ENCODE results near the gene KLLN.
"Not testable (repeated sequence)": the region's sequence is repeated elsewhere in the genome, so short reads cannot be mapped to it uniquely, and the experiment has no call there.

The KLLN gene

DNA sequence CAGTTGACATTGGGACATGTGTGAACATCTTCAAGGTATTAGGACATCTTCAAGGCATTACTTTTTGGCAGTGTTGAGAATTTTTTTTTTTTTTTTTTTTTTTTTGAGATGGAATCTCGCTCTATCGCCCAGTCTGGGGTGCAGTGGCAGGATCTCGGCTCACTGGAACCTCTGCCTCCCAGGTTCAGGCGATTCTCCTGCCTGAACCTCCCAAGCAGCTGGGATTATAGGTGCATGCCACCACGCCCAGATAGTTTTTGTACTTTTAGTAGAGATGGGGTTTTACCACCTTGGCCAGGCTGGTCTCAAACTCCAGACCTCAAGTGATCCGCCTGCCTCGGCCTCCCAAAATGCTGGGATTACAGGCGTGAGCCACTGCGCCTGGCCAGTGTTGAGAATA lies 5.8 kb upstream of the KLLN start:
- H3K79me1 ChIP-seq (replicated peaks; ENCODE audit: low read length, poor library complexity, severe bottlenecking); H2BK15ac ChIP-seq (ENCODE audit: low read depth, poor library complexity, severe bottlenecking); H3K9ac ChIP-seq (ENCODE audit: low read length); DNase-seq; H3K23ac ChIP-seq (ENCODE audit: low read length in 2 of 2); H3K27me3 ChIP-seq (ENCODE audit: control insufficient read depth in 1 of 2, insufficient read depth in 1 of 2, low read length in 2 of 2); H2BK120ac ChIP-seq (ENCODE audit: low read depth, low read length); H3K14ac ChIP-seq (ENCODE audit: low read length in 2 of 2); H3K4me2 ChIP-seq (ENCODE audit: low read length, poor library complexity, severe bottlenecking); H4K91ac ChIP-seq (ENCODE audit: low read length); H3K9me3 ChIP-seq (ENCODE audit: control insufficient read depth, low read length); H3K36me3 ChIP-seq (ENCODE audit: control insufficient read depth in 1 of 2, insufficient read depth in 2 of 2, low read depth in 1 of 2, low read length in 2 of 2); H2AK5ac ChIP-seq (ENCODE audit: low read length, severe bottlenecking); H3K18ac ChIP-seq (ENCODE audit: low read depth in 1 of 2, low read length in 2 of 2); H4K8ac ChIP-seq (ENCODE audit: low read length); H2BK5ac ChIP-seq (ENCODE audit: low read depth, low read length, poor library complexity, severe bottlenecking); H2AFZ ChIP-seq (ENCODE audit: low read depth, low read length); H3K27ac ChIP-seq (ENCODE audit: low read length, poor library complexity, severe bottlenecking); H3K4ac ChIP-seq (ENCODE audit: low read depth in 1 of 2, low read length in 2 of 2); H2BK12ac ChIP-seq (ENCODE audit: low read length in 2 of 2); H3K4me1 ChIP-seq (ENCODE audit: control insufficient read depth, insufficient read depth, low read depth, low read length): not testable (repeated sequence)
- peak overlapping the region in 1 of 2 experiments; percentile 95 for H3K4me3 ChIP-seq (ENCODE audit: insufficient read depth in 1 of 2, low read depth in 1 of 2, low read length in 2 of 2)
- 99% methylated on average over 7 of the region's 9 CpGs for WGBS

DNA sequence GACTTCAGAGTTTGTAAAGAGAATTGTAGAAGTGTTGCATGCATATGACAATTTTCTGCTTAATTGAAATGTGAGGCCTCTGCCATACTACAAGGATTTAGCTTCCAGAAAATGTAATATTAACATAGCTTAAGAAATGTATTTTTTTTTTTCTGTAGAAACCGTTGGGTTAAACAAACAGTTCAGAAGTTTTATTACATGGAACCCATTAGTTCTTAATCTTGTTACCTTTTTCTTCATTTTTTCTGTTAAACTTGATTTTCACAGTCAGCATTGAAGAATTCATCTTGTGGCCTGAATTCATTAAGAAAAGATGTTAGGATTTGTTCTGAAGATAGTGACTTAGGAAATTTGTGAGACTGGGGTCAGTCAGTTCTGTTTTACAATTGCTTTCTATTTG lies 4.9 kb upstream of the KLLN start:
- no peaks in the 10 kb centered on the region for H3K9me3 ChIP-seq (ENCODE audit: control insufficient read depth, low read length)
- H2BK5ac ChIP-seq (ENCODE audit: low read depth, low read length, poor library complexity, severe bottlenecking), result no peak overlapping the region
- H2BK15ac ChIP-seq (ENCODE audit: low read depth, poor library complexity, severe bottlenecking), result no peak overlapping the region
- no peak overlapping the region for H2AFZ ChIP-seq (ENCODE audit: low read depth, low read length)
- no peak overlapping the region for H3K14ac ChIP-seq (ENCODE audit: low read length in 2 of 2)
- H3K23ac ChIP-seq (ENCODE audit: low read length in 2 of 2), result no peak overlapping the region
- H3K4me2 ChIP-seq (ENCODE audit: low read length, poor library complexity, severe bottlenecking), result no peak overlapping the region
- no peak overlapping the region for H3K4ac ChIP-seq (ENCODE audit: low read depth in 1 of 2, low read length in 2 of 2)
- H3K36me3 ChIP-seq (ENCODE audit: control insufficient read depth in 1 of 2, insufficient read depth in 2 of 2, low read depth in 1 of 2, low read length in 2 of 2), result peaks cover 0 to 3% of the 10 kb centered on the region in 2 experiments
- H3K9ac ChIP-seq (ENCODE audit: low read length), result peak overlapping the region; percentile 97
- H4K91ac ChIP-seq (ENCODE audit: low read length), result no peak overlapping the region
- no peak overlapping the region for H2BK120ac ChIP-seq (ENCODE audit: low read depth, low read length)
- no peak overlapping the region for H4K8ac ChIP-seq (ENCODE audit: low read length)
- H2BK12ac ChIP-seq (ENCODE audit: low read length in 2 of 2), result no peak overlapping the region
- peaks cover 7% of the 10 kb centered on the region for H3K4me1 ChIP-seq (ENCODE audit: control insufficient read depth, insufficient read depth, low read depth, low read length)
- H3K27me3 ChIP-seq (ENCODE audit: control insufficient read depth in 1 of 2, insufficient read depth in 1 of 2, low read length in 2 of 2), result no peaks in the 10 kb centered on the region
- H3K79me1 ChIP-seq (replicated peaks; ENCODE audit: low read length, poor library complexity, severe bottlenecking), result peaks cover 5% of the 10 kb centered on the region
- H3K4me3 ChIP-seq (ENCODE audit: insufficient read depth in 1 of 2, low read depth in 1 of 2, low read length in 2 of 2), result peak overlapping the region in 1 of 2 experiments; percentile 95
- H3K18ac ChIP-seq (ENCODE audit: low read depth in 1 of 2, low read length in 2 of 2), result no peak overlapping the region
- DNase-seq, result no peak
- no peak overlapping the region for H3K27ac ChIP-seq (ENCODE audit: low read length, poor library complexity, severe bottlenecking)
- H2AK5ac ChIP-seq (ENCODE audit: low read length, severe bottlenecking), result no peak overlapping the region
- WGBS, result no CpG with 5 or more reads among the region's 1 CpG

DNA sequence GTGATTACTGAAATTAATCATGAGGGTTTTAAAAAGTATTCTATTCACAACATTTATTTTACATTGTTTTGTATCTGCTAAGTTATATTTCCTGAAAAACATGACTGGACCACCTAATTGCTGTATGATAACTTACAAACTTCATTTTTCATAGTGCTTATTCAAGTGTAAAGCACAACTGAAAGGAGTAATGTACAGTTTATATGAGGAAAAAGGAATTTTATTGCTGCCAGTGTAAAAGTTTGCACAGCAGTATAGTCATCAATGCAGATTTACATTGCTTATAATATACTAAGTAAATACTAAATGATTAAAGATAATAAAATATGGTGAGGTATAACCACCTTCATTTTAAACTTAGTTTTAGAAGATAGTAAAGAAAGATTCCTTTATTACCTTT lies 4.1 kb upstream of the KLLN start:
- Histone ChIP-seq H3K4me1 (ENCODE audit: control insufficient read depth, insufficient read depth, low read depth, low read length) (peaks cover 6% of the 10 kb centered on the region), H4K91ac (ENCODE audit: low read length) (no peak overlapping the region), H3K36me3 (ENCODE audit: control insufficient read depth in 1 of 2, insufficient read depth in 2 of 2, low read depth in 1 of 2, low read length in 2 of 2) (peaks cover 0 to 3% of the 10 kb centered on the region in 2 experiments), H3K9me3 (ENCODE audit: control insufficient read depth, low read length) (no peaks in the 10 kb centered on the region), H3K79me1 (replicated peaks; ENCODE audit: low read length, poor library complexity, severe bottlenecking) (no peaks in the 10 kb centered on the region), H3K4me2 (ENCODE audit: low read length, poor library complexity, severe bottlenecking) (no peak overlapping the region), H2AK5ac (ENCODE audit: low read length, severe bottlenecking) (no peak overlapping the region), H3K4ac (ENCODE audit: low read depth in 1 of 2, low read length in 2 of 2) (no peak overlapping the region), H2BK15ac (ENCODE audit: low read depth, poor library complexity, severe bottlenecking) (no peak overlapping the region), H3K18ac (ENCODE audit: low read depth in 1 of 2, low read length in 2 of 2) (no peak overlapping the region), H3K23ac (ENCODE audit: low read length in 2 of 2) (no peak overlapping the region), H2BK12ac (ENCODE audit: low read length in 2 of 2) (no peak overlapping the region), H3K9ac (ENCODE audit: low read length) (peak overlapping the region; percentile 97), H2AFZ (ENCODE audit: low read depth, low read length) (no peak overlapping the region), H2BK120ac (ENCODE audit: low read depth, low read length) (no peak overlapping the region), H3K27me3 (ENCODE audit: control insufficient read depth in 1 of 2, insufficient read depth in 1 of 2, low read length in 2 of 2) (no peaks in the 10 kb centered on the region), H3K4me3 (ENCODE audit: insufficient read depth in 1 of 2, low read depth in 1 of 2, low read length in 2 of 2) (peak overlapping the region in 1 of 2 experiments; percentile 95), H3K27ac (ENCODE audit: low read length, poor library complexity, severe bottlenecking) (no peak overlapping the region), H4K8ac (ENCODE audit: low read length) (no peak overlapping the region), H3K14ac (ENCODE audit: low read length in 2 of 2) (no peak overlapping the region), H2BK5ac (ENCODE audit: low read depth, low read length, poor library complexity, severe bottlenecking) (no peak overlapping the region)
- DNase-seq, result no peak

DNA sequence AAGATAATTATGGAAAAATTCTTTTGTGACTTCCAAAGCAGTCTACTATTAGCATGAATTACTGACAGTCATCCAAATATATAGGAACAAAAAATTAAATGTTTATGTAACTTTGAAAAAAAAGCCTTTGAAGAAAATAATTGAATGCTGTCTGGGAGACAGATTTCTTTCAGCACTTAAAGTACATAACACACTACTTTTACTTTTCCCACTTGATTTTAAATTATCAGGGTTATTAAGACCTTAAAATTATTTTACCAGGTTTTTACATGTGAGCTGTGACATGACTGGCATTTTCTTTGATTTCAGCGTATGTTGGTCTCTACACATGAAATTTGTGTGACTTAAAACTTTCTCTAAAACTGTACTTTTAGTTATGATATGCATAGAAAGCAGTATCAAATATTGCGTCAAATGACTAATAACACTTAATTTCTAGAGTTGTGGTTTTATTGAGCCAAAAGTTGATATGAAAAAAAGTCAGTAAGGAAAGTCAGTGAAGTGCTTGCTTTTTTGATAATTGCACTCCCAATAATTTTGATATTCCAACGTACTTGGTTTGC lies 3.2 kb upstream of the KLLN start:
- Histone ChIP-seq H3K4me3 (ENCODE audit: insufficient read depth in 1 of 2, low read depth in 1 of 2, low read length in 2 of 2) (peak overlapping the region in 1 of 2 experiments; percentile 95), H3K4ac (ENCODE audit: low read depth in 1 of 2, low read length in 2 of 2) (no peak overlapping the region), H3K4me2 (ENCODE audit: low read length, poor library complexity, severe bottlenecking) (no peak overlapping the region), H4K91ac (ENCODE audit: low read length) (no peak overlapping the region), H3K27me3 (ENCODE audit: control insufficient read depth in 1 of 2, insufficient read depth in 1 of 2, low read length in 2 of 2) (no peaks in the 10 kb centered on the region), H2BK12ac (ENCODE audit: low read length in 2 of 2) (no peak overlapping the region), H3K14ac (ENCODE audit: low read length in 2 of 2) (no peak overlapping the region), H3K27ac (ENCODE audit: low read length, poor library complexity, severe bottlenecking) (no peak overlapping the region), H3K36me3 (ENCODE audit: control insufficient read depth in 1 of 2, insufficient read depth in 2 of 2, low read depth in 1 of 2, low read length in 2 of 2) (peaks cover 0 to 3% of the 10 kb centered on the region in 2 experiments), H3K79me1 (replicated peaks; ENCODE audit: low read length, poor library complexity, severe bottlenecking) (no peaks in the 10 kb centered on the region), H2AK5ac (ENCODE audit: low read length, severe bottlenecking) (no peak overlapping the region), H2AFZ (ENCODE audit: low read depth, low read length) (no peak overlapping the region), H3K18ac (ENCODE audit: low read depth in 1 of 2, low read length in 2 of 2) (no peak overlapping the region), H3K4me1 (ENCODE audit: control insufficient read depth, insufficient read depth, low read depth, low read length) (peaks cover 9% of the 10 kb centered on the region), H2BK5ac (ENCODE audit: low read depth, low read length, poor library complexity, severe bottlenecking) (no peak overlapping the region), H4K8ac (ENCODE audit: low read length) (no peak overlapping the region), H2BK15ac (ENCODE audit: low read depth, poor library complexity, severe bottlenecking) (no peak overlapping the region), H3K9ac (ENCODE audit: low read length) (peak overlapping the region; percentile 97), H3K23ac (ENCODE audit: low read length in 2 of 2) (no peak overlapping the region), H3K9me3 (ENCODE audit: control insufficient read depth, low read length) (no peaks in the 10 kb centered on the region), H2BK120ac (ENCODE audit: low read depth, low read length) (no peak overlapping the region)
- no peak for DNase-seq
- 44% methylated on average over 3 of the region's 3 CpGs for WGBS

All from mesenchymal stem cell (in vitro differentiated cells and primary cell).